ENCODE results near the gene RAX2. TPM values are rescaled to one million over a fixed set of nuclear protein-coding genes. Genes with fewer than 3 reads are reported as not detected.

RAX2 gene
- polyA plus RNA-seq, 3 donors, result not detected

GRCh38 chr19:3745363-3746045 lies 26.5 kb downstream of the RAX2 start:
- H3K27ac ChIP-seq (ENCODE audit: low read depth, low read length), result no peak overlapping the region
- 62 to 77% (median 66%) methylated on average over 8 of the region's 8 CpGs for WGBS, 3 donors

- WGBS, 3 donors, result 93 to 98% (median 96%) methylated on average over 2 of the region's 2 CpGs
Observed at GRCh38 chr19:3743486-3743885, 28.5 kb downstream of the RAX2 start.

GRCh38 chr19:3740431-3740830 lies 31.6 kb downstream of the RAX2 start:
- H3K27ac ChIP-seq (ENCODE audit: low read depth, low read length), result no peak overlapping the region
- WGBS, 3 donors, result 88 to 96% (median 93%) methylated on average over 24 of the region's 24 CpGs

More at GRCh38 chr19:3743486-3743885, 28.5 kb downstream of the RAX2 start:
- no peak overlapping the region for H3K27ac ChIP-seq (ENCODE audit: low read depth, low read length)

GRCh38 chr19:3738477-3739220 lies 33.4 kb downstream of the RAX2 start:
- H3K27ac ChIP-seq (ENCODE audit: low read depth, low read length), result no peak overlapping the region
- WGBS, 3 donors, result 83 to 90% (median 86%) methylated on average over 32 of the region's 32 CpGs

- WGBS, 3 donors, result 88 to 90% (median 89%) methylated on average over 10 of the region's 10 CpGs
- H3K27ac ChIP-seq (ENCODE audit: low read depth, low read length), result no peak overlapping the region
Observed at GRCh38 chr19:3737487-3738205, 34.4 kb downstream of the RAX2 start.

- 82 to 93% (median 84%) methylated on average over 21 of the region's 21 CpGs for WGBS, 3 donors
- no peak overlapping the region for H3K27ac ChIP-seq (ENCODE audit: low read depth, low read length)
Observed at GRCh38 chr19:3736106-3736724, 35.8 kb downstream of the RAX2 start.

- 88 to 93% (median 91%) methylated on average over 14 of the region's 14 CpGs for WGBS, 3 donors
- H3K27ac ChIP-seq (ENCODE audit: low read depth, low read length), result no peak overlapping the region
Observed at GRCh38 chr19:3734310-3734600, 37.8 kb downstream of the RAX2 start.

GRCh38 chr19:3733549-3734309 lies 38.3 kb downstream of the RAX2 start:
- 79 to 88% (median 83%) methylated on average over 20 of the region's 20 CpGs for WGBS, 3 donors
- no peak overlapping the region for H3K27ac ChIP-seq (ENCODE audit: low read depth, low read length)

GRCh38 chr19:3732108-3732507 lies 39.9 kb downstream of the RAX2 start:
- no peak overlapping the region for H3K27ac ChIP-seq (ENCODE audit: low read depth, low read length)
- WGBS, 3 donors, result 90 to 94% (median 94%) methylated on average over 1 of the region's 1 CpG

- no peak overlapping the region for H3K27ac ChIP-seq (ENCODE audit: low read depth, low read length)
- WGBS, 3 donors, result 94 to 95% (median 95%) methylated on average over 30 to 32 of the region's 32 CpGs
Observed at GRCh38 chr19:3730457-3730958, 41.5 kb downstream of the RAX2 start.

GRCh38 chr19:3725640-3726310 lies 46.3 kb downstream of the RAX2 start:
- 17 to 34% (median 30%) methylated on average over 14 of the region's 14 CpGs for WGBS, 3 donors
- no peak overlapping the region for H3K27ac ChIP-seq (ENCODE audit: low read depth, low read length)

- WGBS, 3 donors, result 61 to 62% (median 61%) methylated on average over 3 of the region's 3 CpGs
- no peak overlapping the region for H3K27ac ChIP-seq (ENCODE audit: low read depth, low read length)
Observed at GRCh38 chr19:3725121-3725520, 46.9 kb downstream of the RAX2 start.

GRCh38 chr19:3723883-3724282 lies 48.1 kb downstream of the RAX2 start:
- WGBS, 3 donors, result 45 to 62% (median 50%) methylated on average over 8 of the region's 8 CpGs
- no peak overlapping the region for H3K27ac ChIP-seq (ENCODE audit: low read depth, low read length)

- H3K27ac ChIP-seq (ENCODE audit: low read depth, low read length), result no peak overlapping the region
- 75 to 84% (median 76%) methylated on average over 5 of the region's 5 CpGs for WGBS, 3 donors
Observed at GRCh38 chr19:3723110-3723488, 48.9 kb downstream of the RAX2 start.

GRCh38 chr19:3722443-3723109 lies 49.5 kb downstream of the RAX2 start:
- no peak overlapping the region for H3K27ac ChIP-seq (ENCODE audit: low read depth, low read length)
- 1 to 7% (median 5%) methylated on average over 19 to 30 of the region's 30 CpGs for WGBS, 3 donors

GRCh38 chr19:3721887-3722442 lies 50.1 kb downstream of the RAX2 start:
- no peak overlapping the region for H3K27ac ChIP-seq (ENCODE audit: low read depth, low read length)
- 1 to 4% (median 1%) methylated on average over 15 to 26 of the region's 26 CpGs for WGBS, 3 donors
